Measurements from ENCODE around the gene COL13A1. TPM values are rescaled to one million over a fixed set of nuclear protein-coding genes. Genes with fewer than 3 reads are reported as not detected.

COL13A1 gene
- total RNA-seq, 1 donor from 2014 or later, result 9.5 TPM

DNA sequence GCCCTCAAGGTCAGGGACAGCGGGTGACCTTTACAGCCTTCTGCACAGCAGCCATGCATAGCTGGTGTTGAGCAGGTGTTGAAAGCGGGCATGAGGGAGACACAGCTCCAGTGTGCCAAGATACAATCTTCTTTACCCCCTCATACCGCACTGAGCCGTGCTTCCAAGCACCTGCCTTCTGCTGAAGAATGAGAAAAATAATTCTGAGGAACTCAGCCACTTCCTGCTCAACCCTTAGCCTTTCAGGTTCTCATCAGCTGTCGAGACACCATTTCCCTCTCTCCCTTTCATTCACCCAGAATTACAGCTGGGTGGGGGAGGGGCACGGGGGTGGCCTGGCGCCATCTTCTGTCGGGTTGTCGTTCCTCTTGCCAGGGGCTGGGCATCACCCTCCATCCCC is 58.6 kb downstream of the COL13A1 start:
- intact Hi-C loops (cut with DNase I), result no loop called here
- DNase-seq (ENCODE audit: low spot score), result no peak

DNA sequence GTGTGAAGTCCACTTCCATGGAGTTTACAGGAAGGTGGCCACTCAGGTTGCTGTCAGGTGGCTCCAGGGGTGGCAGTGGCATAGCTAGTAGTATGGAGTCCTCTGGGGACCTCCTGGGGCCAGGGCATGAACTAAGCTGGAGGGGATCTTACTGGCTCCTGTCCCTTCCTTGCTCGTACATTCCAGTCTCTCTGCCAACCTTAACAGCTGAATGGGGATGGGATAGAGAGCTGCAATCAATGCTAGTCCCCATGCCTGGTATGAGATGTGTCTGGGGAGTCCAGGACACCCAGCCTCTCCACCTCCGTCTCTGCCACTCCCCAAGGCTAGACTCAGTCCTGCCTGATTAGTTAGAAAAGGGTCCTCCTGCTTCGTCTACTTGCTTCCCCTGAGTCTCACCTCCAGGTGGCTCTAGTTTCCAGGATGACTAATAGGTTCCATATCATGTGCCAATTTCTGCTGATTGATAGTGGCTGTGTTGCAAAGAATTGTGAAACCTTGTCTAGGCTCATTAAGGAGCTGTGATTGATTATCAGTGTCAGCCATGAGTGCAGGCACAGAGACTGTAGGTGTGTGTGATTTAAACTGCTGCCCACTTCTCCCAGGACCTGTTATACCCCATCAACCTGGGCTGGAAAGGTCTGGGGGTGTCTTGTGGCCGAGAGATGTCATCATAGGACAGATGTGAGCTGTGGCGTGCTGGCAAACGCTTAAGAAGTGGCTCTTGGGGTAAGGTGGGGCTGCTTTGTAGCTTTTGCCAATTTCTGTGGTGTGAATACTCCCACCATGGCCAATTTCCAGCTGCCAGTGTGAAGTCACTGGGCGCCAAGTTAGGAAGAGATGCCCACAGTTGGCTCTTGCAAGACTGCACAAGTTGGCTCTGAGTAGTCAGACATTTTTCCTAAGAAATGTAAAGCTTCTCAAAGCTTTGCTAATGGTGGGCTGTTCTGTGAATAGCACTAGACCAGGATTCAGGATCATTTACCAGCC is 59.8 kb downstream of the COL13A1 start:
- intact Hi-C loops (cut with DNase I), result no loop called here
- no peak for DNase-seq (ENCODE audit: low spot score)

- DNase-seq (ENCODE audit: low spot score), result no peak
- intact Hi-C loops (cut with DNase I), result no loop called here
Measured at GRCh38 chr10:69862882-69863530, 61.3 kb downstream of the COL13A1 start.

GRCh38 chr10:69863580-69863979 is 61.9 kb downstream of the COL13A1 start:
- DNase-seq (ENCODE audit: low spot score), result no peak
- intact Hi-C loops (cut with DNase I), result no loop called here

- no peak for DNase-seq (ENCODE audit: low spot score)
- intact Hi-C loops (cut with DNase I), result no loop called here
Measured at GRCh38 chr10:69864321-69864720, 62.6 kb downstream of the COL13A1 start.

GRCh38 chr10:69865450-69865849 is 63.7 kb downstream of the COL13A1 start:
- intact Hi-C loops (cut with DNase I), result loop anchor here (5.0 kb wide), 1 partner anchor 63 kb away; the partner anchor contains the start of gene COL13A1
- DNase-seq (ENCODE audit: low spot score), result no peak

GRCh38 chr10:69866246-69866687 is 64.6 kb downstream of the COL13A1 start:
- DNase-seq (ENCODE audit: low spot score), result no peak
- intact Hi-C loops (cut with DNase I), result loop anchor here (5.0 kb wide), 1 partner anchor 64 kb away; the partner anchor contains the start of gene COL13A1

GRCh38 chr10:69866688-69867461 is 65.2 kb downstream of the COL13A1 start:
- no peak for DNase-seq (ENCODE audit: low spot score)
- intact Hi-C loops (cut with DNase I), result loop anchor here (5.0 kb wide), 1 partner anchor 65 kb away; the partner anchor contains the start of gene COL13A1

GRCh38 chr10:69867699-69868558 is 66.2 kb downstream of the COL13A1 start:
- intact Hi-C loops (cut with DNase I), result loop anchor here (5.0 kb wide), 1 partner anchor 66 kb away; the partner anchor contains the start of gene COL13A1

GRCh38 chr10:69868821-69869220 is 67.1 kb downstream of the COL13A1 start:
- intact Hi-C loops (cut with DNase I), result loop anchor here (5.0 kb wide), 1 partner anchor 67 kb away; the partner anchor contains the start of gene COL13A1
- no peak for DNase-seq (ENCODE audit: low spot score)

More at GRCh38 chr10:69867699-69868558, 66.2 kb downstream of the COL13A1 start:
- no peak for DNase-seq (ENCODE audit: low spot score)

- no peak for DNase-seq (ENCODE audit: low spot score)
- intact Hi-C loops (cut with DNase I), result loop anchor here (5.0 kb wide), 1 partner anchor 67 kb away; the partner anchor contains the start of gene COL13A1
Measured at GRCh38 chr10:69869291-69869961, 67.7 kb downstream of the COL13A1 start.

- intact Hi-C loops (cut with DNase I), result no loop called here
- no peak for DNase-seq (ENCODE audit: low spot score)
Measured at GRCh38 chr10:69870591-69870990, 68.9 kb downstream of the COL13A1 start.

GRCh38 chr10:69871074-69871473 is 69.4 kb downstream of the COL13A1 start:
- DNase-seq (ENCODE audit: low spot score), result no peak
- intact Hi-C loops (cut with DNase I), result no loop called here

DNA sequence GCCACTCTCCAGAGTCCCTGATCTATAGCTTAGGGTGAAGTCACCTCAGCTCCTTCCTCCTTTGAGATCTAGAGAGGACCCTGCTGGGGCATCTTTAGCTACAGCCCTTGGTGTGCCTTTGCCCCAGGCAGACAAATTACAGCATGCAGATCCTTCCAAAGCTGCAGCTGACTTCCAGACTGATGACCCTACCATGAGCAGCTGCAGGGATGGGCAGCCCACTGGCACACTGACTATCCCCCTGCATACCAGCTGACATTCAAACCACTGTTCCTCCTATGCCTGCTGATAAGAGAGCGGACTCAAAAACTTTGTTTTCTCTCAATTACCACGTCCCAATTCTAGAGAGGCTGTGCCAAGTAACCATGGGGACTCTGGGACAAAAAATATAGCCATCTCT is 70.6 kb downstream of the COL13A1 start:
- DNase-seq (ENCODE audit: low spot score), result no peak
- intact Hi-C loops (cut with DNase I), result no loop called here

DNA sequence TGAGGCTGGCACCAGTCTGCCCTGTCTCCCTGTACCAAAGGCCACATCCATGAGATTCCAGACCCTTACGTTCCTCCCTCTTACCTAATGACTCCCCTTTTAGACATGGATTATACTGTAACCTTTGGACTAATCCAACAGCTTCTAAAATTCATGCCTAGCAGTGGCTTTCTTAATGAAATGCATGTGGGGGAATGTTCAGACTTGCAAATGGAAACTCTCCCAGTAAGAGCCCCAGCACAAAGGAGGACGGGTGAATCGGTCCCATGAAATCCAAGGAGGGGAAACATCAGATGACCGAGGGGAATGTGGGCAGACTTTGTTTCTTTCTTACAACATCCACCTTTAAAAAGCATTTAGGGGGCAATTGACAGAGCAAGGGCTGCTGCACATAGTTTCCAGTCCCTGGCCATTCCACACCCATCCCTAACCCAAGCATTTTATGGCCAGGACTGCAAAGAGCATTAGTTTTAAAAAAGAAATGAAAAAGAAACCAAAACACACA is 71.5 kb downstream of the COL13A1 start:
- DNase-seq (ENCODE audit: low spot score), result no peak
- intact Hi-C loops (cut with DNase I), result no loop called here

- intact Hi-C loops (cut with DNase I), result no loop called here
- DNase-seq (ENCODE audit: low spot score), result no peak
Measured at GRCh38 chr10:69874449-69874848, 72.7 kb downstream of the COL13A1 start.

- no peak for DNase-seq (ENCODE audit: low spot score)
- intact Hi-C loops (cut with DNase I), result no loop called here
Measured at GRCh38 chr10:69875856-69876255, 74.2 kb downstream of the COL13A1 start.

DNA sequence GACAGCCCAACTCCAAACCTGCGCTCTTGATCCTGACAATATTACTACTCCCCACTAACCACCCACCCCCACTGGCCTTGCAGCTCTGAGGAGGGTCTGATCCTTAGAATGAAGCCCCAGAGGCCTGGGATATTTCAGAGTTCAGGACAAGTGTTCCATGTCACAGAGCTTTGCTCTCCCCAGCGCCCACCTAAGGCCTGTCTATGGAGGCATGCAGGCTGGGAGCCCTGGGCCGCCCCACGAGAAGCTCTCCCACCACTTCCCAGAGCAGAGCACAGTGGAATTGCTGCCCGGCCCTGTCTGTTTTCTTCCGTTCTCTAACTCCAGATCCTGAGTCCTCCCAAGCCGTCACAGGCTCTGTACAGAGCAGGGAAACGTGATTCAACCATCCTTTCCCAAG is 74.6 kb downstream of the COL13A1 start:
- intact Hi-C loops (cut with DNase I), result no loop called here
- no peak for DNase-seq (ENCODE audit: low spot score)
